Stomach (tissue), 9 donors: ENCODE measurements around the gene BET1L. TPM values are rescaled to one million over a fixed set of nuclear protein-coding genes. Genes with fewer than 3 reads are reported as not detected.
"Not testable (repeated sequence)": the region's sequence is repeated elsewhere in the genome, so short reads cannot be mapped to it uniquely, and the experiment has no call there.

ENCODE experiments used
- DNase-seq, 2 donors: peaks; one replicate each; pipeline versions ENCODE4 v3.0.0 to v3.0.0-alpha.2; 2013 to 2019
- H3K27ac ChIP-seq, 5 donors: fragments of 200-600 bp in 4 of 5; sonication (generic) in 4 of 5; one replicate each; pipeline ENCODE4 v1.5.1; 2013 to 2019; ENCODE audit warnings: mild to moderate bottlenecking in 1 of 5, moderate library complexity in 1 of 5
- H3K27me3 ChIP-seq, 3 donors: fragments of 200-600 bp; sonication (generic); one replicate each; pipeline ENCODE4 v1.5.1; 2017 to 2019; ENCODE audit warnings: mixed run types in 1 of 3
- H3K36me3 ChIP-seq, 4 donors: fragments of 200-600 bp; sonication (generic); 1 replicate in 3 of 4; 2 replicates in 1 of 4; pipeline ENCODE4 v1.5.1; 2016 to 2019
- H3K4me1 ChIP-seq, 4 donors: fragments of 200-600 bp; sonication (generic); one replicate each; pipeline ENCODE4 v1.5.1; 2016 to 2019
- H3K4me3 ChIP-seq, 4 donors: fragments of 200-600 bp; sonication (generic) in 3 of 4; one replicate each; pipeline ENCODE4 v1.5.1; 2016 to 2019; ENCODE audit warnings: mild to moderate bottlenecking in 1 of 4
- H3K9me3 ChIP-seq, 4 donors: fragments of 200-600 bp; sonication (generic); one replicate each; pipeline ENCODE4 v1.5.1; 2016 to 2019
- EP300 ChIP-seq: sonication (generic); formaldehyde crosslinking; IDR thresholded peaks from one replicate; pipeline ENCODE4 v1.6.1; 2017; ENCODE audit warnings: antibody characterized with exemption
- POLR2A ChIP-seq, 4 donors: fragments of 450-650 bp; IDR thresholded peaks; one replicate each; pipeline ENCODE4 v1.6.1; 2016; ENCODE audit warnings: antibody characterized with exemption in 4 of 4, control low read depth in 2 of 4, mild to moderate bottlenecking in 1 of 4, moderate library complexity in 1 of 4
- POLR2AphosphoS5 ChIP-seq, 3 donors: sonication (generic); formaldehyde crosslinking; IDR thresholded peaks; one replicate each; pipeline ENCODE4 v1.6.1; 2016; ENCODE audit warnings: antibody characterized with exemption in 3 of 3
- whole genome bisulfite sequencing, 5 donors: extraction: QIAGEN DNeasy Blood & Tissue Kit in 3 of 5; methylation state at CpG; one replicate each; pipeline versions ENCODE4 v1.1.5 to v1.1.7; 2013 to 2018; 5-methylcytosine and 5-hydroxymethylcytosine counted together
- intact Hi-C: fragments of 100-400 bp; cut with DNase I; formaldehyde crosslinking; loops from one replicate; pipeline ENCODE4 v1.15.1; 2023; ENCODE audit warnings: low total_unique reads
- polyA plus RNA-seq, 3 donors: library from polyadenylated mRNA; stranded (reverse); fragments of 200-250 nt; gene quantifications; one replicate each; pipeline ENCODE4 v1.2.3, GENCODE V29; 2013
- total RNA-seq, 5 donors: library from RNA; depleted of rRNA; stranded (reverse); fragments of >200 nt; gene quantifications; one replicate each; pipeline versions ENCODE4 v1.1.0 to v1.2.3, GENCODE V29; 2014 to 2016
- TF ChIP-seq, protein P1 (sequence below), 7 experiments: fragments of 450-650 bp in 4 of 7; fragments of 200-600 bp in 3 of 7; sonication (generic) in 3 of 7; IDR thresholded peaks; one replicate each; pipeline ENCODE4 v1.5.1; 2016 to 2019; ENCODE audit warnings: antibody characterized with exemption in 7 of 7, control low read depth in 2 of 7, mild to moderate bottlenecking in 1 of 7
- donor health status: healthy with polysubstance abuse.
- donor health status: Bipolar disorder and iron deficiency.
- donor health status: healthy.

The BET1L gene
- total and polyA plus RNA-seq, 8 donors: 7.0 to 38.3 (median 26.6) TPM

DNA sequence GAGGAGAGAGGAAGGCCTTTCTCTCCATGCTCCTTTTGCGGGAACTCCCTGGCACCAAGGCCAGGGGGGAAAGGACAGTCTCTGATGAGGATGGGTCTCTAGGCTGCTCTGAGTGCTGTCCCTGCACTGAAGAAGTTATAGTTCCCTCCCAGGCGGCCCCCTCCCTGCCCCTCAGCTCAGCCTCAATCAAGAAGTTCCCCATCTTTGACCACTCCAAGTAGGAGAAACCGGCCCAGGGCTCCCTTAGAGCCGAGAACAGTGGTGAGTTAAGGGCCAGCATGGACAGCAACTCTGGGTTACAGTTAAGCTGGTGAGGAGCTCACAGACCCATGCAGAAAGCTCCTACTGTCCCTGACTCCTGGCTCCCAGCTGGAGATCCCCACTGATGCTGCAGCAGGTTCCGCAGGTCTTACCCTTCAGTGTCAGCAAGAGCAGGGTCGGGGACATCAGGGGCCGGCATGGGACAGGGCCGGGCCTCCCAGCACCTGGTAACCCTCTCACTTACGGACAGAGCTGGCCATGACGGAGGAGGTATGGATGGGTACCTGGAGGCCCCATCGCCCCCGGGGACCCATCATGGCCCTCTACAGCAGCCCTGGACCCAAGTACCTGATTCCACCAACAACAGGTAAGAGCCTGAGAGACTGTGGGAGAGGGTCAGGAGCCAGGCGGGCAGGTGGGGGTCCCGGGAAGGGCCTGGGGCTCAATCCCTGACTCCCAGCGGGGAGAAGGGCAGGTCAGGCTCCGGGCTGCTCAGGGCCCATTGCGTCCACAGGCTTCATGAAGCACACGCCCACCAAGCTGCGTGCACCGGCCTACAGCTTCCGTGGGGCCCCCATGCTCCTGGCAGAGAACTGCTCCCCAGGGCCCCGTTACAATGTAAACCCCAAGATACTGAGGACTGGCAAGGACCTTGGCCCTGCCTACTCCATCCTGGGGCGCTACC, 10.1 kb downstream of the BET1L start:
- no peaks in the 10 kb centered on the region for H3K27me3 ChIP-seq
- 70 to 81% (median 78%) methylated on average over 4 to 23 of the region's 23 CpGs for whole genome bisulfite sequencing, 5 donors
- intact Hi-C loops: no loop called here
- peaks cover 0 to 10% (median under 1%) of the 10 kb centered on the region in 4 donors for H3K4me1 ChIP-seq
- H3K27ac ChIP-seq: no peak overlapping the region
- H3K36me3 ChIP-seq: peaks cover 5 to 24% (median 18%) of the 10 kb centered on the region in 4 donors
- no peak overlapping the region for H3K4me3 ChIP-seq
- TF ChIP-seq EP300 (no peak), POLR2AphosphoS5 (IDR thresholded peaks at IDR 0.05) (no peak), POLR2A (IDR thresholded peaks at IDR 0.05) (no peak)
- TF ChIP-seq, protein P1, sequence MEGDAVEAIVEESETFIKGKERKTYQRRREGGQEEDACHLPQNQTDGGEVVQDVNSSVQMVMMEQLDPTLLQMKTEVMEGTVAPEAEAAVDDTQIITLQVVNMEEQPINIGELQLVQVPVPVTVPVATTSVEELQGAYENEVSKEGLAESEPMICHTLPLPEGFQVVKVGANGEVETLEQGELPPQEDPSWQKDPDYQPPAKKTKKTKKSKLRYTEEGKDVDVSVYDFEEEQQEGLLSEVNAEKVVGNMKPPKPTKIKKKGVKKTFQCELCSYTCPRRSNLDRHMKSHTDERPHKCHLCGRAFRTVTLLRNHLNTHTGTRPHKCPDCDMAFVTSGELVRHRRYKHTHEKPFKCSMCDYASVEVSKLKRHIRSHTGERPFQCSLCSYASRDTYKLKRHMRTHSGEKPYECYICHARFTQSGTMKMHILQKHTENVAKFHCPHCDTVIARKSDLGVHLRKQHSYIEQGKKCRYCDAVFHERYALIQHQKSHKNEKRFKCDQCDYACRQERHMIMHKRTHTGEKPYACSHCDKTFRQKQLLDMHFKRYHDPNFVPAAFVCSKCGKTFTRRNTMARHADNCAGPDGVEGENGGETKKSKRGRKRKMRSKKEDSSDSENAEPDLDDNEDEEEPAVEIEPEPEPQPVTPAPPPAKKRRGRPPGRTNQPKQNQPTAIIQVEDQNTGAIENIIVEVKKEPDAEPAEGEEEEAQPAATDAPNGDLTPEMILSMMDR (IDR thresholded peaks at IDR 0.05): no peak
- H3K9me3 ChIP-seq: no peaks in the 10 kb centered on the region
- peak in 1 of 2 donors; percentile 24 for DNase-seq

DNA sequence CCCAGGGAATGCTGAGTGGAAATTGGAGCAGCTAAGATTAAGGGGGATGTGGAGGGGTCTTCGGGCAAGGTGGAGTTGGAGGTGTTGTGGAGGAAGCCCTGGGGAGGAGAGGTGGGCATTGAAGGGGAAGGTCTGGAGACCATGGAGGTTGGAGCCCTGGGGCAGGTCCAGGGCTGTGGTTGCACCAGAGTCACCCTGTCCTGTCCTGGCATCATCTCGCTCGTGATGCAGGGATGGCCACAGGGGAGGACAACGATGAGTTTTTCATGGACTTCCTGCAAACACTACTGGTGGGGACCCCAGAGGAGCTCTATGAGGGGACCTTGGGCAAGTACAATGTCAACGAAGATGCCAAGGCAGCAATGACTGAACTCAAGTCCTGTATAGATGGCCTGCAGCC, 13.7 kb downstream of the BET1L start:
- H3K4me3 ChIP-seq, intact Hi-C loops, H3K27ac ChIP-seq, H3K27me3 ChIP-seq, H3K36me3 ChIP-seq, H3K4me1 ChIP-seq, H3K9me3 ChIP-seq: not testable (repeated sequence)
- peak in 1 of 2 donors; percentile 15 for DNase-seq
- 72 to 78% (median 75%) methylated on average over 4 to 5 of the region's 5 CpGs for WGBS, 5 donors

DNA sequence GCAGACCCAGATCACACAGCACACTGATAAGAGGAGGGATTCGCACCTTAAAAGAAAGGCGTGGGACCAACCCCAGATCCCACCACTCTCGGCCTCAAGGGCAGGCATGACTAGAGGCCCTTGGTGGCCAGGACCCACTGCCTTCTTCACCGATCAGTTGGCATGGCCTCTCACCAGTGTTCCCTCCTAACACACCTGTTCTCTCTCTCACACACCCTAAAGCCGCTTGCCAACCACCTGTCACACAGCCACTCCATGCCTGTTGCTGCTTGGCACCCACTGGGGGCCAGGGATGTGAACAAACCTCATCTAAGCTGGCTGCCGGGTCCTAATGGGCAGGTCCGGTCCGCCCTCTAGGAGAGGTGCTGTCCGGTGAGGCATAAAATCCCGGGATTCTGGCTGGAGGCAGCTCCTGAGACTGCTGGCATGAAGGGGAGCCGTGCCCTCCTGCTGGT, 14.5 kb downstream of the BET1L start, which contains the start of gene SCGB1C1:
Gene SCGB1C1 (plus strand): TSS at position 405 of the 455 bp plus-strand sequence. CDS start 22 bp downstream, at position 427.
- H3K4me1 ChIP-seq, H3K27me3 ChIP-seq, H3K27ac ChIP-seq, H3K36me3 ChIP-seq, H3K4me3 ChIP-seq, H3K9me3 ChIP-seq, intact Hi-C loops, DNase-seq: not testable (repeated sequence)
- WGBS, 5 donors: 70 to 81% (median 77%) methylated on average over 1 to 6 of the region's 11 CpGs; no CpG with 5 or more reads in 1 of the 5 donors

DNA sequence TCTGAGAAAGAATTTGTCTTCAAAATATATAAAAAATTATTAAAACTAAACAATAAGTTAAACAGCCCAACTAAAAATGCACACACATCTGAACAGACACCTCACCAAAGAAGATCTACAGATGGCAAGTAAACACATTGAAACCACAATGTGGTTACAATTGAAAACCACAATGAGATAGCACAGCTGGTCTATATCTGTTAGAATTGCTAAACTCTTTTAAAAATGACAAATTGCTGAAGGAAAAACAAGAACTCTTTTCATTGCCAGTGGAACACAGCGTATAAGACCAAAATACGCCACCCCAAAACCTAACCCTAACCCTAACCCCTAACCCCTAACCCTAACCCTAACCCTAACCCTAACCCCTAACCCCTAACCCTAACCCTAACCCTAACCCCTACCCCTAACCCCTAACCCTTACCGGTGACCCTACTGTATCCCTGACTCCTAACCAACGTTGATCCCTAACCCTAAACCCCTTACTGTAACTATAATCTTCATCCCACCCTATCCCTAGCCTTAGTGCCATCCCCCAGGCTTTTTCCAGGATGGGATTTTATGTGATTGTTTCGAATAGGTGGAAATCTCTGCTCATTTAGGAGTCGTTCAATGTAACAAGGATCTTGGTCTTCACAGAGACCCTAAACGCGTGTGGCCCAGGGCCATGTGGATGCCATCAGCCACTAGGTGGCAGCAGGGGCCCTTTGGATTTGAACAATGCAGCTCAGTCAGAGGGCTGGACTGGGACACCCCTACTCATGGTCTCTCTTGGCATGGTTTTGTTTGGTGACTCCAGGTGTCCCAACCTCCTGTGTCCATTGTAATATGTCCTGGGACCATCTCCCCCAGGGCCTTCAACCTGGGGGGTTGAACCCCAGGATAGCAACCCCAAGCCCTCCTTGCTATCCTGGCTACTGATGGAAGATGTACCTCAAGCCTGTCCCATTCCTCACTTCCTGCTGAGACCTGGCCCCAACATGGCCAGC, 15.4 kb downstream of the BET1L start:
- H3K27me3 ChIP-seq, H3K9me3 ChIP-seq, H3K4me1 ChIP-seq, intact Hi-C loops, H3K4me3 ChIP-seq, H3K36me3 ChIP-seq, H3K27ac ChIP-seq, DNase-seq: not testable (repeated sequence)
- WGBS, 5 donors: 40 to 64% (median 54%) methylated on average over 2 to 7 of the region's 8 CpGs
- TF ChIP-seq, protein P1 (IDR thresholded peaks at IDR 0.05): peak in 4 of 7 experiments; percentile 15 to 38 (median 26)

DNA sequence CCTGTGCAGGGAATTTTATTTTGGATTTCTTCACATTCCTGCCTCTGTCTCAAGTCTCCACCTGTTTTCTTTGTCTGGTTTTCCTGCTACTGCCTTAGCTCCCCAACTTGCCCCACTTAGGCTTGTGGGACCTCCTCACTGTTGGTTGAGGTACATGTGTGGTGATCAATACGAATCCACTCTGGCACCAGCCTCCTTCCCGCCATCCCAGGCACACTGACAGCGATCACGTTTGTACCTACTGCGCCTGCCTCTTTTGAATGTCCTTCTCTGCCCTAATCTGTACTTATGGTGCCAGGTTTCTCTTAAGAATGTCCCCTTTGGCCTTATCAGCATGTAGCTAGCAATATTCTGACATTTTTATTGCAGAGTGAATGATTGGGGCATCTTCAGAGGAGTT, 16.7 kb downstream of the BET1L start:
- WGBS, 5 donors: 75 to 83% (median 77%) methylated on average over 5 of the region's 5 CpGs

More for the DNA sequence above, 16.7 kb downstream of the BET1L start:
- H3K4me1 ChIP-seq, intact Hi-C loops, H3K27ac ChIP-seq, H3K9me3 ChIP-seq, H3K36me3 ChIP-seq, H3K4me3 ChIP-seq, H3K27me3 ChIP-seq: not testable (repeated sequence)
- DNase-seq: peak in 1 of 2 donors; percentile 22
